A673 (cell line): ENCODE measurements around the gene KCTD14. TPM values are rescaled to one million over a fixed set of nuclear protein-coding genes. Genes with fewer than 3 reads are reported as not detected.

Source experiments
- BruUV-seq: library from RNA; stranded (reverse); fragments of 400-500 nt; replicated peaks from 2 replicates; lab custom pipeline; 2021; lab: Mats Ljungman, UMichigan
- CTCF ChIA-PET: fragments of 300-600 bp; sonication (Branson Sonifier 250); formaldehyde crosslinking; loops from one replicate; lab custom pipeline; 2022; ENCODE audit warnings: antibody characterized with exemption; lab: Charles Lee
- POLR2A ChIA-PET: fragments of 300-600 bp; sonication (Branson Sonifier 250); formaldehyde crosslinking; loops from one replicate; lab custom pipeline; 2022; ENCODE audit warnings: antibody characterized with exemption; ENCODE audit not compliant: low non-redundant PET; lab: Charles Lee
- DNase-seq: peaks from one replicate; pipeline ENCODE4 v3.0.0-alpha.2; 2015; ENCODE audit warnings: low spot score
- H3K27ac ChIP-seq: fragments of 200-600 bp; sonication (generic); 2 replicates; pipeline ENCODE4 v1.5.1; 2016; ENCODE audit warnings: mixed run types, low read depth, mild to moderate bottlenecking, mixed read lengths, antibody characterized with exemption, low read length; ENCODE audit not compliant: poor library complexity, severe bottlenecking
- H3K27me3 ChIP-seq: fragments of 200-600 bp; sonication (generic); replicated peaks from 2 replicates; pipeline ENCODE4 v1.6.1; 2017; ENCODE audit warnings: mixed run types, low read depth, mild to moderate bottlenecking, mixed read lengths, antibody characterized with exemption, low read length; ENCODE audit not compliant: insufficient read depth, poor library complexity
- H3K36me3 ChIP-seq: fragments of 200-600 bp; sonication (generic); 2 replicates; pipeline ENCODE4 v1.6.1; 2016; ENCODE audit warnings: mixed run types, mild to moderate bottlenecking, mixed read lengths, antibody characterized with exemption, low read length; ENCODE audit not compliant: insufficient read depth, poor library complexity, severe bottlenecking
- H3K4me1 ChIP-seq: fragments of 200-600 bp; sonication (generic); 2 replicates; pipeline ENCODE4 v1.6.1; 2017; ENCODE audit warnings: mixed run types, mild to moderate bottlenecking, mixed read lengths, antibody characterized with exemption, low read length; ENCODE audit not compliant: insufficient read depth, poor library complexity, severe bottlenecking
- H3K4me3 ChIP-seq: fragments of 200-600 bp; sonication (generic); 2 replicates; pipeline ENCODE4 v1.5.1; 2016; ENCODE audit warnings: low read depth, mixed run types, mild to moderate bottlenecking, mixed read lengths, low read length; ENCODE audit not compliant: poor library complexity, severe bottlenecking
- H3K9me3 ChIP-seq: fragments of 200-600 bp; sonication (generic); 2 replicates; pipeline ENCODE4 v1.6.1; 2016; ENCODE audit warnings: mixed run types, low read depth, mild to moderate bottlenecking, mixed read lengths, antibody characterized with exemption, low read length; ENCODE audit not compliant: poor library complexity, severe bottlenecking
- EZH2 ChIP-seq: fragments of 200-600 bp; sonication (generic); IDR thresholded peaks from 2 replicates; pipeline ENCODE4 v1.6.1; 2017; ENCODE audit warnings: borderline replicate concordance, low read depth, mild to moderate bottlenecking, mixed read lengths, antibody characterized with exemption, low read length; ENCODE audit not compliant: poor library complexity, severe bottlenecking
- intact Hi-C: fragments of 100-400 bp; cut with micrococcal nuclease; formaldehyde crosslinking; loops from one replicate; pipeline ENCODE4 v1.10.0; 2022; ENCODE audit not compliant: unreplicated experiment
- total RNA-seq: library from RNA; stranded (reverse); gene quantifications from 2 replicates; pipeline ENCODE4 v1.2.3, GENCODE V29; 2021
- TF ChIP-seq, protein P1 (sequence below): fragments of 300-800, 200-600 bp; sonication (generic); conservative IDR thresholded peaks from 2 replicates; pipeline ENCODE4 v1.5.1; 2017; ENCODE audit warnings: low read depth, mild to moderate bottlenecking, antibody characterized with exemption, low read length, moderate library complexity, mixed read lengths

KCTD14 gene
- total RNA-seq, 1 experiment from 2014 or later, result 0.45 TPM

DNA sequence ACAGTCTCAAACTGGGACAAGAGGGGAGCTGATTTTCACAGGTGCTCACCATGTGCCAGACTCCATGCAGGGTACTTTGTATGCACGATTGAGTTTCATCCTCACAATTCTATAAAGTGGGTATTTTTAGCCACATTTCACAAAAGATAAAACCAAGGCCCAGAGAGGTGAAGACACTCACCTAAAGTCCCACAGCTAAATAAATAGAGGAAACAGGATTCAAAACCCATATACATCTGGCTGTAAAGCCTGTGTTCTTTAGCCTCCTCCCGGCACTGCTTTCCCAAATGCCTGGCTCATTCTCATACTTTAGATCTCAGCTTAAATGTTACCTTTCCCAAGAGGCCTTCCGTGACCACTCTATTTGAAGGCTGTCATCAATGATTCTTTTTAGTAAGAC is 13.2 kb upstream of the KCTD14 start:
- DNase-seq, result no peak
- no TSS peak for BruUV-seq
- H3K9me3 ChIP-seq, result no peaks in the 10 kb centered on the region
- no peaks in the 10 kb centered on the region for H3K36me3 ChIP-seq
- no peak overlapping the region for H3K27ac ChIP-seq
- peaks cover 18% of the 10 kb centered on the region for H3K4me1 ChIP-seq
- TF ChIP-seq, protein P1, sequence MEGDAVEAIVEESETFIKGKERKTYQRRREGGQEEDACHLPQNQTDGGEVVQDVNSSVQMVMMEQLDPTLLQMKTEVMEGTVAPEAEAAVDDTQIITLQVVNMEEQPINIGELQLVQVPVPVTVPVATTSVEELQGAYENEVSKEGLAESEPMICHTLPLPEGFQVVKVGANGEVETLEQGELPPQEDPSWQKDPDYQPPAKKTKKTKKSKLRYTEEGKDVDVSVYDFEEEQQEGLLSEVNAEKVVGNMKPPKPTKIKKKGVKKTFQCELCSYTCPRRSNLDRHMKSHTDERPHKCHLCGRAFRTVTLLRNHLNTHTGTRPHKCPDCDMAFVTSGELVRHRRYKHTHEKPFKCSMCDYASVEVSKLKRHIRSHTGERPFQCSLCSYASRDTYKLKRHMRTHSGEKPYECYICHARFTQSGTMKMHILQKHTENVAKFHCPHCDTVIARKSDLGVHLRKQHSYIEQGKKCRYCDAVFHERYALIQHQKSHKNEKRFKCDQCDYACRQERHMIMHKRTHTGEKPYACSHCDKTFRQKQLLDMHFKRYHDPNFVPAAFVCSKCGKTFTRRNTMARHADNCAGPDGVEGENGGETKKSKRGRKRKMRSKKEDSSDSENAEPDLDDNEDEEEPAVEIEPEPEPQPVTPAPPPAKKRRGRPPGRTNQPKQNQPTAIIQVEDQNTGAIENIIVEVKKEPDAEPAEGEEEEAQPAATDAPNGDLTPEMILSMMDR, result no peak
- TF ChIP-seq EZH2, result no peak
- no peak overlapping the region for H3K4me3 ChIP-seq
- ChIA-PET POLR2A (interaction anchor here (0.7 kb wide), 1 partner anchor 41 kb away, joined by 3 read pairs; no protein-coding TSS in a partner anchor), CTCF (interaction anchor here (0.7 kb wide), 1 partner anchor 247 kb away, joined by 9 read pairs; no protein-coding TSS in a partner anchor)
- no peaks in the 10 kb centered on the region for H3K27me3 ChIP-seq
- intact Hi-C loops, result no loop called here

GRCh38 chr11:78034623-78035022 is 11.5 kb upstream of the KCTD14 start:
- H3K27me3 ChIP-seq, result no peaks in the 10 kb centered on the region
- no peaks in the 10 kb centered on the region for H3K9me3 ChIP-seq
- H3K4me3 ChIP-seq, result no peak overlapping the region
- no peak overlapping the region for H3K27ac ChIP-seq
- intact Hi-C loops, result no loop called here
- H3K4me1 ChIP-seq, result peaks cover 17% of the 10 kb centered on the region
- ChIA-PET CTCF (no interaction called here), POLR2A (no interaction called here)
- BruUV-seq, result no TSS peak
- TF ChIP-seq, protein P1, result peak; percentile 42
- TF ChIP-seq EZH2, result no peak
- H3K36me3 ChIP-seq, result no peaks in the 10 kb centered on the region
- no peak for DNase-seq

DNA sequence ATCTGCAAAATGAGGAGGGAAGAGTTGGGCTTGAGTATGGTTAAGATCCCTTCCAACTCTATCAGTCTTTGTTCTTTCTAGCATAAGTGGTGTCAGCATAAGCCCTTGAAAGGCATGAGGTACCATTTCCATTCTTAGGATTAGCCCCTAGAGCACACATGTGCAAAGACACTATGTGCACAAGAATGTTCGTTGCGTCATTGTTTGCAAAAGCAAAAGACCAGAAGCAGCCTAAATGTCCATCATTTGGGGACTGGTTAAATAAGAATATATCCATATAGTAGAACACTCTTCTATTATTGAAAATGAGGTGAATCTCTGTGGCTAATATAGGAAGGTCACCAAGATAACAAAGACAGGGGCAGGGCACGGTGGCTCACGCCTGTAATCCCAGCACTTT is 10.0 kb upstream of the KCTD14 start:
- DNase-seq, result no peak
- CTCF ChIA-PET, result no interaction called here
- H3K36me3 ChIP-seq, result no peaks in the 10 kb centered on the region
- no peak overlapping the region for H3K4me3 ChIP-seq
- peaks cover 17% of the 10 kb centered on the region for H3K4me1 ChIP-seq
- H3K27me3 ChIP-seq, result no peaks in the 10 kb centered on the region
- POLR2A ChIA-PET, result no interaction called here
- no peaks in the 10 kb centered on the region for H3K9me3 ChIP-seq
- BruUV-seq, result no TSS peak
- intact Hi-C loops, result no loop called here
- TF ChIP-seq EZH2, result no peak
- TF ChIP-seq, protein P1, result no peak
- no peak overlapping the region for H3K27ac ChIP-seq
